Right cardiac atrium (tissue), 5 donors: ENCODE results near the gene SLC9A7. TPM values are rescaled to one million over a fixed set of nuclear protein-coding genes. Genes with fewer than 3 reads are reported as not detected.
A peak's percentile ranks its signal among the peaks of the same experiment; 100 is the strongest.

Experiments used
- ATAC-seq, 2 donors: fragments of 200-7000 bp; cut with Tn5 transposase; one replicate each; pipeline versions ENCODE4 v1.8.0 to v1.9.1; 2020; ENCODE audit warnings: moderate library complexity in 2 of 2, mild to moderate bottlenecking in 1 of 2
- DNase-seq, 3 donors: peaks; one replicate each; pipeline ENCODE4 v3.0.0-alpha.2; 2020
- H3K27ac ChIP-seq: one replicate; pipeline ENCODE4 v1.5.1; 2013; ENCODE audit warnings: mild to moderate bottlenecking, low read length, control low read depth, moderate library complexity
- H3K27me3 ChIP-seq: one replicate; pipeline ENCODE4 v1.6.1; 2013; ENCODE audit not compliant: control insufficient read depth, insufficient read depth
- H3K4me1 ChIP-seq: one replicate; pipeline ENCODE4 v1.6.1; 2013; ENCODE audit warnings: low read length; ENCODE audit not compliant: control insufficient read depth, insufficient read depth
- H3K4me3 ChIP-seq: one replicate; pipeline ENCODE4 v1.5.1; 2013; ENCODE audit warnings: low read length, control low read depth
- H3K9me3 ChIP-seq: one replicate; pipeline ENCODE4 v1.6.1; 2013; ENCODE audit warnings: low read length; ENCODE audit not compliant: control insufficient read depth
- WGBS: extraction: QIAGEN DNeasy Blood & Tissue Kit; methylation state at CpG from one replicate; pipeline ENCODE4 v1.1.7; 2013; 5-methylcytosine and 5-hydroxymethylcytosine counted together
- intact Hi-C, 4 donors: fragments of 100-400 bp; cut with DNase I; formaldehyde crosslinking; loops; one replicate each; pipeline versions ENCODE4 v1.11.0 to v1.14.0; 2022 to 2023
- polyA plus RNA-seq: library from polyadenylated mRNA; stranded (reverse); fragments of 200-250 nt; gene quantifications from one replicate; pipeline ENCODE4 v1.2.3, GENCODE V29; 2013
- total RNA-seq, 4 donors: library from RNA; stranded (reverse); fragmentation: NEBNext Ultra II Directional; extraction: Animal tissue kit (Norgen Biotek cat#: 25700); gene quantifications; one replicate each; pipeline ENCODE4 v1.2.1, GENCODE V29; 2021
- donor health status: healthy with polysubstance abuse.
- donor health status: DM: no; HTN: yes; CAD: no.
- donor health status: DM: no; HTN: no; CAD: no.
- donor health status: DM: no; HTN: yes; CAD: no; lungs with severe emphysema.
- donor health status: DM: yes; HTN: yes; CAD: no.

SLC9A7 gene
- total and polyA plus RNA-seq, 5 donors = 1.3 to 8.7 (median 5.2) TPM

DNA sequence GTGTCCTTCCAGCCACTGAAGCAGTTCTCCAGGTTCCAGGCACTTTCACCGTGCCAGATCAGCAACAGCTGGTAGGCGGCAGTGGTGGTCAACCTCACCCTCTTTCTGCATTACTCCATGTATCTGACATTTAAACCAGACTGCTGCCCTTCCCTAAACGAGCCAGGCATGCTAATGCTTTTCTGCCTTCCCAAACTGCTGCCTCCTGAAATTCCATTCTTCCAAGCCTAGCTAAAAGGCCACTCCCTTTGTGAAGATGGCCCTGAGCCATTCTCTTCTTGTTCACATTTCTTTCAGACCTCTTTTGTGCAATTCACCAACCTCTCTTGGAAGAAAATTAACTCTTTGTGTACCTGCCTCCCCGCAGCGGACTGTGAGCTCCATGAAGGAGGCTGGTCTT lies 111.7 kb downstream of the SLC9A7 start:
- no peaks in the 10 kb centered on the region for H3K27me3 ChIP-seq

DNA sequence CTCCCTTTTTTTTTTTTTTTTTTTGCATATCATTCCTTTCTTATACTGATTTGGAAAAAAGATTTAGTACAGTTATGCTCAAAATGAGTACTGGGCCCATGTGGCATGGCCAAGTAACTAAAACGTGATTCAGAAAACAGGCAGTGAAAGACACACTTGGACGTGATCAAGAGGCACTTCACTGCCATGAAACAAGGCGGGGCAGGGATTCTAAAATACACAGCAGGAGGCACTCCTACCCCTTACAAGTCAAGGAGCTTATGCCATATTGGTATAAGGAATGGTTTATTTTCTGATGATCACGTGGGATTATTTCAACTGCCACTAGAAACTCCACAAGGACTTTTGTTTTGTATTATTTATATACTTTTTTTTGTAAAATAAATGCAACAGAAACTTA lies 113.3 kb downstream of the SLC9A7 start:
- intact Hi-C loops = loop anchor here in 1 of 4 donors (10.0 kb wide), 1 partner anchor 81 kb away; no protein-coding TSS in a partner anchor
- Histone ChIP-seq H3K9me3 (no peaks in the 10 kb centered on the region), H3K4me3 (no peak overlapping the region), H3K27ac (no peak overlapping the region), H3K4me1 (no peaks in the 10 kb centered on the region), H3K27me3 (no peaks in the 10 kb centered on the region)
- DNase-seq (no peak), ATAC-seq (no peak)
- WGBS = 88% methylated on average over 4 of the region's 4 CpGs

More for the DNA sequence above, 111.7 kb downstream of the SLC9A7 start:
- ATAC-seq (no peak), DNase-seq (peak in 1 of 3 donors; percentile 22)
- intact Hi-C loops = loop anchor here in 1 of 4 donors (10.0 kb wide), 1 partner anchor 82 kb away; no protein-coding TSS in a partner anchor
- no peak overlapping the region for H3K27ac ChIP-seq
- no peaks in the 10 kb centered on the region for H3K9me3 ChIP-seq
- H3K4me3 ChIP-seq = no peak overlapping the region
- WGBS = 80% methylated on average over 5 of the region's 5 CpGs
- H3K4me1 ChIP-seq = no peaks in the 10 kb centered on the region

DNA sequence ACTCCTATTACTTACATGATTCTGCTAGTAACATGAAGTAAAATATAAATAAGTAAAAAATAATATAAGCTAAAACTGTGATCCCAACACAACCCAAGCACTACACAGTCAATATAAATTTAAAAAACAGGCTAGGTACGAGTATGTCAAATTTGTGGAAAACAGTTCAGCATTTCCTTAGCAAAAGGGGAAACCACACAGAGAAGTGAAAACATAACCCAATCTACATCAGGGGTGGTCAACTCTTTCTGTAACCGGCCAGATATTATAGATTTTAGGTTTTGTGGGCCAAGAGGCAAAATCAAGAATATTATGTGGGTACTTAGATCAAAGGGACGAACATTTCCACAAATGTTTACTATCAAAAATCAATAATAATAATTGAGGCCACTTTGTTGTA lies 115.3 kb downstream of the SLC9A7 start:
- intact Hi-C loops = loop anchor here in 3 of 4 donors (2.0 to 10.0 kb wide), 3 partner anchors 71 to 81 kb away; partner anchors contain the start of gene CHST7 (in 1 of the 3)
- WGBS = 86% methylated on average over 3 of the region's 3 CpGs
- no peaks in the 10 kb centered on the region for H3K9me3 ChIP-seq
- H3K27ac ChIP-seq = no peak overlapping the region
- DNase-seq = no peak
- H3K4me3 ChIP-seq = no peak overlapping the region
- no peaks in the 10 kb centered on the region for H3K27me3 ChIP-seq
- ATAC-seq = no peak
- H3K4me1 ChIP-seq = no peaks in the 10 kb centered on the region

DNA sequence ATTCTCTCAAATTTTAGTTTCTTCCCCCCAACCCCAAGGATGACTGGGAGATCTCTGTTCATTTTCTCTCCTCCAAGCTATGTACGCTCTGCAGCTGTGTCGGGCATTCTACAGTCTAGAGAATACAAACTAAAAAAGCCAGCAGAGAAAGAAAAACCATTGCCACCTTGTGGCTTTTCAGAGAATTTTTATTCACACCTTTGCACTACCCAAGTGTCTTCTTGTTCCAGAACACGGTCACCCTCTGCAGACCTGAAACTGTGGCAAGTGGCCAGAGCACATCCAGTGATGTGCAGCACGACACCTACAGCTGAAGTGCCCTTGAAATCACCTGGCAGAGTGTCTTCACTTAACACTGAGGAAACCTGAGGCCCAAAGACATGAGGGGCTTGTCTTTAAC lies 116.8 kb downstream of the SLC9A7 start:
- Histone ChIP-seq H3K4me1 (no peaks in the 10 kb centered on the region), H3K4me3 (no peak overlapping the region), H3K27me3 (no peaks in the 10 kb centered on the region), H3K27ac (no peak overlapping the region), H3K9me3 (no peaks in the 10 kb centered on the region)
- 6% methylated on average over 4 of the region's 4 CpGs for WGBS
- peak; percentile 85 to 91 for ATAC-seq
- DNase-seq = peak in 2 of 3 donors; percentile 58
- intact Hi-C loops = loop anchor here in 3 of 4 donors (2.0 to 10.0 kb wide), 3 partner anchors 69 to 80 kb away; partner anchors contain the start of gene CHST7 (in 1 of the 3)

DNA sequence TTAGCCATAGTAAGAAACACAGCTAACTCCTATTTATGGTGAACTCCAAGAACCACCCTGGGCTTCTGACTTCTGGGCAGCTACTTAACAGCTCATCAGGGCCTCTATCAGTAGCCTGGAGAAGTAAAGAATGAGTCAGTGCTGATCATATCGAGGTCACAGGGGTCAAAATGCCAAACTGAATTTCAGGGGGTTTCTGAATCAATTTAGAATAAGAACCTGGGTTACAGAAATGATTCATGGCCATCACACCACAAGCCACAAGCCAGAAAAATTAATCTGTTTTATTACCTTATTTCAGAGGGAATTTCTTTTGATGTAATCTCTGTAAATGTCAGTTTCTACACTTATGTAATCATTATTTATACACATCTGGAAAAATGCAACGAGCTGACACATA lies 121.0 kb downstream of the SLC9A7 start:
- intact Hi-C loops = no loop called here
- no peaks in the 10 kb centered on the region for H3K27me3 ChIP-seq
- no peak for ATAC-seq
- H3K4me1 ChIP-seq = peaks cover 1% of the 10 kb centered on the region
- no peaks in the 10 kb centered on the region for H3K9me3 ChIP-seq
- H3K4me3 ChIP-seq = no peak overlapping the region
- H3K27ac ChIP-seq = no peak overlapping the region
- 68% methylated on average over 2 of the region's 2 CpGs for WGBS
- no peak for DNase-seq

DNA sequence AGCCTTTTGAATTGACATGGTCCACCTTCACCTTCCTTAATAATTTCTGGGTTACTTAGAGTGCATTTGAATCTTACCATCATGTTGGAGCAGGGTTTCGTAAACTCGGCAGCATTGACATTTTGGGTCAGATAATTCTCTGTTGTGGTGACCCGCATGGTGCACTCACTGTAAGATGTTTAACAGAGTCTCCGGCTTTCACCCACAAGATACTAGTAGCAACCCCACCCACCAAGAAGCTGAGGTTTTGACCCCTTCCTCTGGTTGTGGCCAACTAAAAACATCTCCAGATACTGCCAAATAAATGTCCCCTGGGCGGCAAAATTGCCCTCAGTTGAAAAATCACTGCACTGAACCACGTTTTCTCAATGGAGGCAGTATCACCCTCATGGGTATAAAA lies 122.7 kb downstream of the SLC9A7 start:
- DNase-seq (no peak), ATAC-seq (no peak)
- Histone ChIP-seq H3K27ac (no peak overlapping the region), H3K4me1 (peaks cover 3% of the 10 kb centered on the region), H3K9me3 (no peaks in the 10 kb centered on the region), H3K4me3 (no peak overlapping the region), H3K27me3 (no peaks in the 10 kb centered on the region)
- WGBS = 79% methylated on average over 6 of the region's 6 CpGs
- intact Hi-C loops = no loop called here

DNA sequence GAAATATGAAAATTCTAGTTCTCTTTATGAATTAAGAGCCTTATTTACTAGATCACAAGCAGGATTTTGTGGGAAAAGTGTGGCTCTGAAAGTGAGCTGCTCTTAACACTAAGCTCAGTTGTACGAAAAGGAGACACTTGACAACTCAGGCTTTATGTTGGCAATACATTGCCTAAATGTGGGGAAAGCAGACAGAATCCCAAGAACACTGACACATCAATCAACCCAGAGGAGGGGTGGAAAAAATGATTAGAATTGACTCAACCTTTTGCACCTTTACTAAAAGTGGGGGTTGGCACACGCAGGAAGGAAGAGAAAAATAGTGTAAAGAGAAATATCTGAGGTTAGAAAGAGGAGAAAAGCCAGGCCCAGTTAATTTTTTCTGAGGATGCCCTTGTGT lies 123.7 kb downstream of the SLC9A7 start:
- 88% methylated on average over 2 of the region's 2 CpGs for WGBS
- Histone ChIP-seq H3K27me3 (no peaks in the 10 kb centered on the region), H3K9me3 (no peaks in the 10 kb centered on the region), H3K27ac (no peak overlapping the region), H3K4me1 (peaks cover 4% of the 10 kb centered on the region), H3K4me3 (no peak overlapping the region)
- DNase-seq (no peak), ATAC-seq (no peak)
- intact Hi-C loops = no loop called here

DNA sequence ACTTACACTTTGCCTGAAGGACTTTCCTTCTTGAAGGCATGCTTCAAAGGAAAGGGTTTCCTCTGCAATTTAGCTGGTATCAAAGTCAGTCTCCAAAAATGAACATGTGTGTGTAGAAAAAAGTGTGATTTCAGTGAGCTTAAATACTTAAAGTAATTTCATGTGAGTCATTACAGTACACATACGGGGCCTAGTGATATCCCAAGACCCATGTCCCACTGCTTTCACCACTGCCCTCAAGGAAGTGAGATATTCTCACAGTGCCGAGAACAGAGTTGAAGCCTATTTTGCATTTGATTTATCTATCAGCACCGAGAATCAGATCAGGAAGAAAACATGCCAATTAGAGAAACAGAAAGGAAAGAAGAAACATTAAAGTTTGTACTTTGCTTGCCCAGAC lies 124.3 kb downstream of the SLC9A7 start:
- Histone ChIP-seq H3K4me3 (no peak overlapping the region), H3K27ac (no peak overlapping the region), H3K9me3 (no peaks in the 10 kb centered on the region), H3K4me1 (peaks cover 6% of the 10 kb centered on the region), H3K27me3 (no peaks in the 10 kb centered on the region)
- ATAC-seq (no peak), DNase-seq (no peak)
- intact Hi-C loops = no loop called here
- 42% methylated on average over 3 of the region's 3 CpGs for WGBS

DNA sequence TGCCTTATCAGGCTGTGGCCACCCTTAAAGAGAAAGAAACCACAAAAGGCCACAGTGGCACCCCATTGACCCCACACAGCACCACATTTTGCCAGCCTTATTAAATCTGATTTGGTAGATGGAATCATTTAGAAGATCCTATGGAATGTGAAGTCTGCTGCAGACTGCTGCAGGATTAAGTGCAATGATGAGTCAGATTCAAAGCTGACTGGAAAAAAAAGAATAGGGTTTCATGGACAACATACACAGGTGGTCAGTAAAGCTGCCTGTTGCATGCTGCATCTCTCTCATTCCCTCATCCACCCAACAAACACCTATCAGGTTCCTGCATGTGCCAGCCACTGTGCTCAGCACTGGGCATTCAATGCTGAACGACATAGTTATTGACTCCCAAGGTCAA lies 128.8 kb downstream of the SLC9A7 start:
- peaks cover 17% of the 10 kb centered on the region for H3K4me1 ChIP-seq
- no peaks in the 10 kb centered on the region for H3K27me3 ChIP-seq
- ATAC-seq (no peak), DNase-seq (no peak)
- 100% methylated on average over 1 of the region's 1 CpG for WGBS
- no peak overlapping the region for H3K4me3 ChIP-seq
- no peak overlapping the region for H3K27ac ChIP-seq
- intact Hi-C loops = no loop called here
- H3K9me3 ChIP-seq = no peaks in the 10 kb centered on the region

DNA sequence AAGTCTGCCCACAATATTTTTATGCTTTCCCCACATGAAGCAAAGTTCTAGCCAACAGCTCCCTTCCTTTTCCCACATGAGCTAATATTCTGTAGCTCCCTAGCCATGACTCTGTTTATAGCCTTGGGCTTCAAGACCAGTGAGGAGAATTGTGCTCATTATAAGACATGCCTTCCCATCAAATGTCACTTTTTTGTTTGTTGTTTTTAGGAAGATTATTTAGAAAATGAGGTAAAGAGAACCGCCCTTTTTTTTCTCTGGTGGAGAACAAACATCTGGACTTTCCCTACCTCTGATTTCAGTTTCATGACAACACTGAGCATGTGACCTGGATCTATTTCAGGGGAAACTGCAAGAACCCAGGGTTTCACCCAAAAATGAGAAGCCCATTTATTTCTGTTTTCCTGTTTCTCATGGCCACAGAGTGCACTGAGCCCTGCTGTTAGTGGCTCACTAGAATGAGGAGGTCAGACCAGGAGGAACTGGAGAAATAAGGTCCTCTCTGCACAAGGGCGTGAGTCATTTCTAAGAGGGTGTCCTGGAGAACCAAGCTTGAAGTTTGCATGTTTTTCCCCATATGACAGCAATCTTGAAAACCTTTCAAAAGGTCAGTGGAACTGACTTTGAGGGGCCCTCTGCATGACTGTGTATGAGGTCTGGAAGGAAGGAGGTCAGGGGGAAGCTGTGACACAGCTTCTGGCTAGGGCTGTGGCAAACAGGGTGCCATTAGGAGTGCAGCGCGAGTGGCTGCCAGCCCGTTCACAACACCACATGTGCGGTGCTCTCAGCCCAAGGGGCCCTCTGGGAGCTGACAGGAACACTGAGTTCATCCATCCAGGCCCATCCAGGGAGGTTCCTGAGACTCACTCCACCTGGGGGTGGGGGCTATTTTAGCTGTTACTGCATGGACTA lies 130.2 kb downstream of the SLC9A7 start:
- peak; percentile 80 to 82 for ATAC-seq
- Histone ChIP-seq H3K9me3 (no peaks in the 10 kb centered on the region), H3K4me1 (peaks cover 17% of the 10 kb centered on the region), H3K27me3 (no peaks in the 10 kb centered on the region), H3K4me3 (no peak overlapping the region), H3K27ac (peak overlapping the region; percentile 89)
- intact Hi-C loops = no loop called here
- DNase-seq = peak; percentile 63 to 89 (median 80)
- WGBS = 30% methylated on average over 6 of the region's 6 CpGs

DNA sequence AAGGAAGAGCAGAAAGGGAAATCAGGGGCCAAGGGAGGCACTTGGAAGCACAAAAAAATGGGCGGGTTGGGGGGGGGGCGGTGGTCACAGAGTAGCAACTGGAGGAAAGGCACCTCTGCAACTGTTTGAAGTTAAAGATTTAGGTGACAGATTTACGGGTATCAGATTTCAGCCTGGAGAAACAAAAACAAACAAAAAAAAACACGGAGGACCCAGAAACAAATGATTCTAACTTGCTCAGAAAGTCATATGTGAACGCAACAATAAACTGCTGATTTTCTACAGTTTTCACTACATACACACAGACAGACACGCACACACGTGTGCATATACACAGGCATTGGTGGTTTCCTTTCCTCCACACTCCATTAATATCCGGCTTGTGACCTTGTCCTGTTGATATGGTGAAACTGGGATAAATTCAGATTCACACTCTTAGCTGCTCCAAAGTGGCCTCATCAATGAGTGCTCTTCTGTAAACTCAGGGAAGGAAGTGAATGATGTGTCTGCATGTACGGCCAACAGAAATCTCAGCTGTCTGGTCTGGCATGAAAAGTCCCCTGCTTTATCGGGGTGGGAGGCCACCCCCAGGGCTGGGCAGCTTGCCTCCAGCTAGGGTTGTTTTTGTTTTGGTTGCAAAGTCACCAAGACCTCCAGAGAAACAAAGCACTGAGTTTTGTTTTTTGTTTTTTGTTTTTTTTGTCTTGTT lies 131.1 kb downstream of the SLC9A7 start:
- Histone ChIP-seq H3K27ac (peak overlapping the region; percentile 89), H3K27me3 (no peaks in the 10 kb centered on the region), H3K4me1 (peaks cover 18% of the 10 kb centered on the region), H3K9me3 (no peaks in the 10 kb centered on the region), H3K4me3 (no peak overlapping the region)
- WGBS = 37% methylated on average over 10 of the region's 10 CpGs
- intact Hi-C loops = no loop called here
- peak in 1 of 3 donors; percentile 64 for DNase-seq
- ATAC-seq = peak; percentile 34 to 52
